Liver (tissue), 3 donors: Measurements from ENCODE around the gene RAPGEF6.

Experiments used
- CTCF ChIP-seq: fragments of 150-350 bp; IDR thresholded peaks from 2 replicates; pipeline ENCODE4 v1.5.1; 2017; ENCODE audit warnings: improper control_type of control experiment, low read depth, low read length; ENCODE audit not compliant: missing input control
- HNF4A ChIP-seq, 2 donors: conservative IDR thresholded peaks; 2 replicates each; pipeline ENCODE4 v1.6.1; 2016; ENCODE audit warnings: antibody characterized with exemption in 2 of 2, mild to moderate bottlenecking in 2 of 2
- HNF4G ChIP-seq: IDR thresholded peaks from 2 replicates; pipeline ENCODE4 v1.6.1; 2016; ENCODE audit warnings: antibody characterized with exemption
- JUND ChIP-seq, 2 donors: IDR thresholded peaks; 2 replicates each; pipeline ENCODE4 v1.6.1; 2016; ENCODE audit warnings: antibody characterized with exemption in 2 of 2
- TAF1 ChIP-seq: conservative IDR thresholded peaks from 2 replicates; pipeline ENCODE4 v1.6.1; 2016; ENCODE audit warnings: antibody characterized with exemption, mild to moderate bottlenecking
- ZBTB33 ChIP-seq: IDR thresholded peaks from 2 replicates; pipeline ENCODE4 v1.6.1; 2016; ENCODE audit warnings: antibody characterized with exemption
- donor health status: healthy.
- donor health status: healthy.

DNA sequence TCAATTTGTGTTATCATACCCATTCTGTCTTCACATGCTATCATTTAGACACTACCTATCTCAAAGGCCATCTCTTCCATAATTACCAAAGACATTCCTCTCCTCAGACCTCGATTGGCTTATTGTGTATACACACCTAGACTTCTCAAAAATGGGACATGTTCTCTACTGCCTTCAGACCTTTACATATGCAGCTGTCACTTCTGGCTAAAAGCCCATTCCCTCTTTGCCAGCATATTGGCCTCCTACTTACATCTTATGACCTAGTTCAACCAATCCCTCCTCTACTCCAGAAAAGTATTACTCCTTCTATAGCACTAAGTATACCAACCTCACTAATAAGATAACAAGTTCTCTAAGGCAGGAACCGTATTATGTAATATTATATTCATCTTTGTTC, 84.4 kb downstream of the RAPGEF6 start:
- TF ChIP-seq ZBTB33 (no peak), CTCF (no peak), HNF4G (no peak), TAF1 (no peak), JUND (IDR thresholded peaks at IDR 0.05) (no peak), HNF4A (conservative IDR thresholded peaks at IDR 0.05) (no peak)
